Measurements from ENCODE around the gene BLVRB.

DNA sequence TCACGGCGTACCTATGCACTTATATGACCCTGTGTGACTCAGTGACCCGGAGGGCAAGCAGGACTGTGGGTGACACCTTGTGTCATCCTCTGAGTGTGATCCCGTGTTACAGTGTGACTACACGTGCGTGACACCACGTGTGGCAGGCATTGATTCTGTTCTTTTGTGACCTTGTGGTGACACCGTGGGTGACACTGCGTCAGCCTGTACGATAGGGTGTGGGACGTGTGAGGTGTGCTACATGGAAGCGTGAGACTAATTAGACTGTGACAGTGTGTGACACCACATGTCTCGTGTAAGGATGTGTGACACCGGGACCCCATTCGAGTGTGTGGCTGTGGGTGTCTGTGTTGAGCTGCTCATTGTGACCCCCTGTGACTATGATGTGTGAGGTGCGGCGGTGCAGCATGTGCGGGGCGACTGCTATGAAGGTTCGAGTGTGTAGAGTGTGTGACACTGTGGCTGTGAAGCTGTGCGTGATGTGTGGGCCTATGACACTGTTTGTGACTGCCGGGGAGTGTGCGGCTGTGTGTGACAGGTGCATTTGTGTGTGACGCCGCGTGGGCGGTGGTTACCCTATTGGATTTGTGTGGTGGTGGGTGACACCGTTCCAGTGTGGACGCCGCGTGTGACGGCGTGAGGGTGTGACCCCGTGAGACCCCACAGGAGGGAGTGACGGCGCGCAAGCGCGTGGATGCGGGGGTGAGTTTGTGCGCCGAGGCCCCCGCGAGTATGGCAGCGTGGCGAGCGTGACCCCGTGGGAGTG is 857 bp upstream of the BLVRB start:
- TF ChIP-seq EZH2 (IDR thresholded peaks at IDR 0.05; ENCODE audit: low read length), result peak; percentile 93
- no peak for TF ChIP-seq CTCF (optimal IDR thresholded peaks at IDR 0.05 in 1 of 3, IDR thresholded peaks at IDR 0.05 in 1 of 3, conservative IDR thresholded peaks at IDR 0.05 in 1 of 3; ENCODE audit: extremely low read depth in 1 of 3, insufficient read depth in 2 of 3, low read length in 3 of 3)
